Fibroblast of lung (primary cell): ENCODE data around the gene ATP11A.

ENCODE experiments used
- CTCF ChIP-seq, 2 donors: IDR thresholded peaks in 1 of 2; conservative IDR thresholded peaks in 1 of 2; 1 replicate in 1 of 2; 2 replicates in 1 of 2; pipeline ENCODE4 v1.5.1; 2011 to 2012; ENCODE audit warnings: low read length in 2 of 2, control low read depth in 1 of 2, inconsistent platforms in 1 of 2, low read depth in 1 of 2, mild to moderate bottlenecking in 1 of 2
- EZH2 ChIP-seq: IDR thresholded peaks from 2 replicates; pipeline ENCODE4 v1.5.1; 2012; ENCODE audit warnings: low read length, control low read depth, mild to moderate bottlenecking; ENCODE audit errors: missing control alignments

- TF ChIP-seq CTCF (conservative IDR thresholded peaks at IDR 0.05 in 1 of 2, IDR thresholded peaks at IDR 0.05 in 1 of 2; ENCODE audit: low read depth in 1 of 2, low read length in 2 of 2), result no peak
- no peak for TF ChIP-seq EZH2
Measured at GRCh38 chr13:112897603-112897955, 207.7 kb downstream of the ATP11A start.
